Putamen (tissue), 1 donor: Measurements from ENCODE around the gene PLS1.
"Not testable (repeated sequence)": the region's sequence is repeated elsewhere in the genome, so short reads cannot be mapped to it uniquely, and the experiment has no call there.

Experiments
- DNase-seq: peaks from one replicate; pipeline ENCODE4 v3.0.0-alpha.2; 2016; ENCODE audit warnings: low spot score

The PLS1 gene

DNA sequence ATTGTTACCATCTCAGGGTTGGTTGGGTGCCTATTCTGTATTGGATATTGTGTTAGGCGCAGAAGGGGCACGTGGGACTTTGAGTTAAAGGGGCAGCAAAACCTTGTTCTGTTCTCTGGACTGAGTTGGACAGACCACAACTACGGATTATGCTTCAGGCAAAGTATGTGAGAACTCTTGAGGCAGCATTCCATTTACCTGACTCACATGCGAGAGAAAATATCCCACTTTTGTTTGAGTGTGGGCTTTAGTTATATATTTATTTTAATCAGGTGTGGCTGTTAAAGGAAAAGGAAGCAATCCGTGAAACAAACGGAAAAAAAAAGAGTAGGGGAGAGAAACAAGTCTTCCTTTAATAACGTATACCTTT, 627 bp upstream of the PLS1 start:
- DNase-seq, result no peak

- no peak for DNase-seq
These were observed 514 bp downstream of the PLS1 start for GRCh38 chr3:142596726-142597088.

- no peak for DNase-seq
These were observed 1.7 kb downstream of the PLS1 start for GRCh38 chr3:142597906-142598305.

DNA sequence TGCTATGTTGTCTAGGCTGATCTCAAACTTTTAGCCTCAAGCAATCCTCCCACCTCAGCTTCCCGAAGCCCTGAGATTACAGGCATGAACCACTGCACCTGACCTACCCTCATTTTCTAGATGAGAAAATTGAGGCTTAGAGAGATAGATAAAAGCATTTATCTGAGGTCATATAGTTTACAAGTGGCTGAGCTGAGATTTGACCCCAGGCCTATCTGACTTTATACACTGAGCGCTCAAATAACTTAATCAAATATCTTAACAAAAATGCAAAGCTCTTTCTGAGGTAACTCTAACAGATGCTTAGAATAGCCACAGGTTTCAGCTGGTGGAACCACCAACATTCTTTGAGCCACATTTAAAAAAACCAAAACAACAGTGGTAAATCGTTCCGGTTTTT, 5.5 kb downstream of the PLS1 start:
- no peak for DNase-seq

DNA sequence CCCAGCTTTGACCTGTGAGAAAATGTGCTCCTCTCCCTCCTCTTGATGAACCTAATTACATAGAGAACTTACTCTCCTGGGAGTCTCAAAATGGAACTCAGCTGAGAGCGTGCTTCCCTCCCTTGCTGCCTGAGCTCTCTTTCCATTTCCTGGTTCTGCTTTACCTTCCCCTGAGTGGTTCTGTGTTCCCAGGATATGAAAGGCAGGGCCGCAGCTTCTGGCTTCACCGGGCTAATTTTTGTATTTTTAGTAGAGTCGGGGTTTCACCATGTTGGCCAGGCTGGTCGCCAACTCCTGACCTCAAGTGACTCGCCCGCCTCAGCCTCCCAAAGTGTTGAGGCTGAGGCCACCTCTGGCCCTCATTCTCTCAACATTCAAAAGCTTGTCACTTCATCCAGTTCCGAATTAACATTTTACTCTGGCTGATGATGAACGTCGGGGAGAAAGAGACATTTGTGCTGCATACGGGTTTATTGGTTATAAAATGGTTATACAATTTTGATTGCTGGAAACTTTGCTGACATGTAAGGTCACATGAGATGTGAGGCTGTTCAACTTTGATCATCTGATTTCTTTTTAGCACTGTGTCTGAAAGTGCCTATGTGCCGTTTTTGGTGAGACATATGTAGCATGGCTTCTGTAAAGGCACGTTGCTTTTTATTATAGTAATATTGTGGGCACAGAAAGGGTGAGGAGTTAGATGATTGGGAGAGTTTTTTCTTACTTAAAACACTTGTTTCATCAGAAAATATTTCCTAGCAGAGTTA, 6.6 kb downstream of the PLS1 start:
- no peak for DNase-seq

GRCh38 chr3:142603386-142603705, 7.2 kb downstream of the PLS1 start:
- DNase-seq, result not testable (repeated sequence)

DNA sequence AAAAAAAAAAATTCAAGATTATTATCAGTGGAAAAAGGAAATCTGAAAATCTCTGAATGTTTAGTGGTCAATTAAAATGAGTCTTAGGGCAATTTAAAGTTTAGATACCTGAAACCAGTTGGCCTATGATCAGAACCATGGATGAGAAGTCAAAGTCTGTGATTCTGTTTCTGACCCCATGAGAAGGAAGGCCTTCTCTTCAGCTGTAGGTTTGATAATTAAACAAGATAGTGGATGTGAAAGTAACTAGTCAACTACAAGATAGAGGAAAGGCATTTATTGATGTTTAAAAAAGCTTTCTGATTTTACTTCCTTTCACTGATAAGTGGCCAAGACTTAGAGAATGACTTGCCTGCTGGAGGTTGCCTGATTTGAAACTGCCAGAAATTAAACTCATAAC, 8.7 kb downstream of the PLS1 start:
- no peak for DNase-seq

DNA sequence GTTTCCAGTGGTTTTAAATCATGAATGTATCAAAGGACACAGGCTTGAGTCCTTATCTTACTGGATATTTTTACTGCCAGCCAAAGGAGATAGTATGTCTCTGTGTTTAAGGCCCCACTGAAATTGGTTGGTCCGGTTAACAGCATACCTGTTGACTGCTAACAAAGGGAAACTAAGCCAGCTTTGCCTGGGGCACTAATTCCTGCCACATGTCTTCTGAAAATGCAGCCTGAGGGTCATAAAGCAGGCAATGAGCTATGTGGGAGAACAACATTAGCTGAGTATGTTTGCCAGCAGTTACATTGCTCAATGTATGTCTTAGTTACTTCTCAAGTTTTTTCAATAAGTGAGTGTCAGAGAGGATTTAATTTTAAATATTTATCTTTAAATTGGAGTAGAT, 12.4 kb downstream of the PLS1 start:
- DNase-seq, result no peak

DNA sequence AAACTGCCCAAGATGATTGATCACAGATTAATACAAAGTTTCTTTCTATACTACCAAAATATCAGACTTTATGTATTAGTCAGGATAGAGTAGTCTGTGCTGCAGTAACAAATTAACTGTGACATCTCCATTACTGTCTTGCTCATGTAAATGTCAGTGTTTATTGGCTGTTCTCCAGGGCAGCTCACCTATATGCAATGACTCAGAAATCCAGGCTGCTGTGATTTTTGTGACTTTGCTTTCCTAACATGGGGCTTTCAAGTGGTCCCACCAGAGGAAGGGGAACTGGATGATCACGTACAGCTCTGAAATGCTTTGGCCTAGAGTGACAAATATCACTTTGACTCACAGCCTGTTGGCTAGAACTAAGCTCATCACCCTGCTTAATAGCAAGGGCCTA, 12.9 kb downstream of the PLS1 start:
- no peak for DNase-seq

DNA sequence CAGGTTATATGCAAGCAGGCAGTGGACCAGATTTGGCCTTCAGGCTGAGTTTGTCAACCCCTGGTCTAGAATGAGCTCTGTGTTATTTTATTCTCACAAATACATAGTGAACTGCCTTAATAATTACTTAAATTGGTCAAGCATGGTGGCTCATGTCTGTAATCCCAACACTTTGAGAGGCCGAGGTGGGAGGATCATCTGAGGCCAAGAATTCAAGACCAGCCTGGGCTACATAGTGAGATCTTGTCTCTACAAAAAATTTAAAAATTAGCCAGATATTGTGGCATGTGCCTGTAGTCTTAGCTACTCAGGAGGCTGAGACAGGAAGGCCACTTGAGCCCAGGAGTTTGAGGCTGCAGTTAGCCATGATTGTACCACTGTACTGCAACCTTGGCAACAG, 15.0 kb downstream of the PLS1 start:
- no peak for DNase-seq

GRCh38 chr3:142613491-142613890, 17.3 kb downstream of the PLS1 start:
- no peak for DNase-seq

DNA sequence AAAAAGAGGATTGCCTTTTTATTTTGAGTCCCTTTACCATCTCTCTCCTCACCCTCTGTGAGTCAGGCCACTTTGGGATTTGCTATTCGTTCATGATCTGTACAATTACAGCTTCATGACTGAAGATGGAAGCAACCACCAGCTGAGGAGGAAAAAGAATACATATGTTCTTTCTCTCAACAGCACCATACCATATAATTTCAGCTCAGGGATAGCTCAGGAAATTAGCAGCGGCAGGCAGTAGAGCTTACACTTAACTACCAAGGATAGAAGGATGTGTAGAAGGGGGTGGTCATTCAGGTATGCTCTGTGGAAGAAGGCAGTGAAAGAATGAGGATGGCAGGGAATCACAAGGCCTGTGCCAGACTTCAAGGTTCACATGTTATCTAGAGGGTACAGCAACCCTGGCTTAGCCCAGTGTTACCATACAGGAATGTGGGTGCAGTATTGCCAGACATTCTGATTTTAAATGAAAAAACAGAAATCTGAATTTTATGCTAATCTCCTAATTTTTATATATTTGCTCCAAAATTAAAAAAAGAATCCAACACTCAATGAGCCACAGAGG, 17.9 kb downstream of the PLS1 start:
- no peak for DNase-seq

DNA sequence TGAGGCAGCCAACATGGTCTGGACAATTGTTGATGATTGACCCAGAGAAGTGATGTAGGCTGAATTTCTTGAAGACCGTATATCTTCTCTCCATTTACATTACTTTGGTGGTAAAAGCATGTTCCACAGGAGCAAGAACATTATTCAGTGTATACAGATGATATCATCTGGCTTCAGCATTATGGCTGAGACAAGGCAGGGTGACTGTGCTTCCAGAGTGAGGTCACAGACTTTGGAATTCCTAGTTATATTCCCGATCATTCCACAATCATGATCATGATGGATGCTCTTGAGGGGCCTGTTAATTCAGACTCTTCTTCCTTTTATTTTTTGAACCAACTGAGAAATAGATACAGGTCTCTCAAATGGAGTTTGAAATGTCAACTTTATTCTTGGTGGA, 19.0 kb downstream of the PLS1 start:
- no peak for DNase-seq

GRCh38 chr3:142618917-142619461, 22.8 kb downstream of the PLS1 start:
- no peak for DNase-seq

- no peak for DNase-seq
These were observed 26.2 kb downstream of the PLS1 start for GRCh38 chr3:142622405-142622804.

GRCh38 chr3:142623194-142623593, 27.0 kb downstream of the PLS1 start:
- DNase-seq, result no peak

GRCh38 chr3:142624341-142625152, 28.4 kb downstream of the PLS1 start:
- DNase-seq, result no peak

GRCh38 chr3:142625153-142625440, 28.9 kb downstream of the PLS1 start:
- DNase-seq, result no peak

DNA sequence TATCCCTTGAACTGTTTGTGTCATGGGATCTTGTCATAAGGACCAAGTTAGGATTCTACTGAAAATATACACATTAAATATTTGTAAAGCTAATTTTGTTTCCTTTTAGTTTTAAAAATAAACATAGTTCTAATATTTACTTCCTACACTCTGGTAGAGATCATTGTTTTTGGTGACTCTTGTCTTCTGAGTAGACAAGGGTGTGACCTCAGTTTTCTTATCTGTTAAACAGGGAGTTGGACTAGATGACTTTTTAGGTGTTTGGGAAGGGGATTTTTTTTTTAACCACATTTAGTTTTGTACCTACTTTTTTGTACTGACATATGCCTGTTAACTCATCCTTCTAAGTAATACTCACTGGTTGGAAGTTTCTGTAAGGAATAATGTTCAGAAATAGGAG, 30.8 kb downstream of the PLS1 start:
- DNase-seq, result no peak

- peak; percentile 9 for DNase-seq
These were observed 32.6 kb downstream of the PLS1 start for GRCh38 chr3:142628801-142629200.

GRCh38 chr3:142633073-142633472, 36.9 kb downstream of the PLS1 start:
- no peak for DNase-seq

- DNase-seq, result no peak
These were observed 39.9 kb downstream of the PLS1 start for GRCh38 chr3:142636050-142636449.

DNA sequence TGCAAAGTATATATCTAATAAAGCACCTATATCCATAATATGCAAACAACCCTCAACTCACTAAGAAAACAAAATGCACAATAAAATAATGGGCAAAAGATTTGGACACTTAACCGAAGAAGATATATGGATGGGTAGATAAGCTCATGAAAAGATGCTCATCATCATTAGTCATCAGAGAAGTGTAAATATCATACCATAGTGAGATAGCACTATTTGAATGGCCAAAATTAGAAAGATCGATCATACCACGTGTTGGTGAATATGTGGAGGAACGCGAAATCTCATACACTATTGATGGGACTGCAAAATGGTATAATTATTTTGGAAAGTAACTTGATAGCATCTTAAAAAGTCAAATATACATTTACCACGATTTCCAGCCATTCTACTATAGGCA, 40.5 kb downstream of the PLS1 start:
- no peak for DNase-seq
